HL-60 (cell line): ENCODE results near the gene PRSS22.

Experiments
- DNase-seq, 2 experiments: peaks; one replicate each; pipeline ENCODE4 v3.0.0-alpha.2; 2010 to 2020; ENCODE audit warnings: low read depth in 1 of 2, low spot score in 1 of 2
- H3K27ac ChIP-seq: fragments of 250-450 bp; sonication (Bioruptor Pico); replicated peaks from 2 replicates; pipeline ENCODE4 v1.5.1; 2020; ENCODE audit warnings: mild to moderate bottlenecking, moderate library complexity
- H3K27me3 ChIP-seq: fragments of 250-450 bp; sonication (Bioruptor Pico); 2 replicates; pipeline ENCODE4 v1.5.1; 2021; ENCODE audit warnings: mild to moderate bottlenecking, moderate library complexity; ENCODE audit not compliant: insufficient read depth, poor library complexity, severe bottlenecking
- H3K4me3 ChIP-seq: replicated peaks from 2 replicates; pipeline ENCODE4 v1.5.1; 2011; ENCODE audit warnings: mild to moderate bottlenecking, control low read depth, low read length; ENCODE audit not compliant: insufficient read depth
- CTCF ChIP-seq: IDR thresholded peaks from one replicate; pipeline ENCODE4 v1.5.1; 2011; ENCODE audit warnings: low read length, control low read depth, inconsistent platforms; ENCODE audit not compliant: insufficient read depth
- GABPA ChIP-seq: IDR thresholded peaks from 2 replicates; pipeline ENCODE4 v1.6.1; 2012; ENCODE audit warnings: low read depth
- POLR2AphosphoS5 ChIP-seq: IDR thresholded peaks from 2 replicates; pipeline ENCODE4 v1.6.1; 2012; ENCODE audit warnings: low read depth
- REST ChIP-seq: IDR thresholded peaks from 2 replicates; pipeline ENCODE4 v1.6.1; 2012; ENCODE audit warnings: low read depth; ENCODE audit not compliant: insufficient replicate concordance
- SPI1 ChIP-seq: IDR thresholded peaks from 2 replicates; pipeline ENCODE4 v1.6.1; 2012; ENCODE audit warnings: low read depth, mild to moderate bottlenecking, borderline replicate concordance

PRSS22 gene

GRCh38 chr16:2898831-2899563 lies 41.0 kb upstream of the PRSS22 start:
- Histone ChIP-seq H3K27me3 (no peaks in the 10 kb centered on the region), H3K4me3 (no peak overlapping the region), H3K27ac (no peak overlapping the region)
- DNase-seq: no peak
- no peak for TF ChIP-seq POLR2AphosphoS5
- no peak for TF ChIP-seq REST
- no peak for TF ChIP-seq CTCF
- no peak for TF ChIP-seq SPI1
- TF ChIP-seq GABPA: no peak

- no peak for TF ChIP-seq SPI1
- TF ChIP-seq GABPA: no peak
- TF ChIP-seq CTCF: no peak
- TF ChIP-seq POLR2AphosphoS5: no peak
- TF ChIP-seq REST: no peak
- H3K27ac ChIP-seq: no peak overlapping the region
Observed at GRCh38 chr16:2897110-2897509, 39.1 kb upstream of the PRSS22 start.

GRCh38 chr16:2896480-2897010 lies 38.6 kb upstream of the PRSS22 start:
- no peak for DNase-seq
- H3K4me3 ChIP-seq: no peak overlapping the region
- TF ChIP-seq SPI1 (no peak), CTCF (no peak), POLR2AphosphoS5 (no peak), REST (no peak), GABPA (no peak)
- H3K27me3 ChIP-seq: no peaks in the 10 kb centered on the region
- H3K27ac ChIP-seq: no peak overlapping the region

More at GRCh38 chr16:2897110-2897509, 39.1 kb upstream of the PRSS22 start:
- no peak overlapping the region for H3K4me3 ChIP-seq
- no peaks in the 10 kb centered on the region for H3K27me3 ChIP-seq
- no peak for DNase-seq
